Peyer's patch (tissue), 4 donors: ENCODE measurements around the gene HOXA6.

Experiments
- POLR2A ChIP-seq, 2 donors: fragments of 450-650 bp; IDR thresholded peaks; one replicate each; pipeline ENCODE4 v1.5.1; 2017; ENCODE audit warnings: antibody characterized with exemption in 2 of 2, mild to moderate bottlenecking in 2 of 2, moderate library complexity in 2 of 2
- TF ChIP-seq, protein P1 (sequence below), 6 experiments: fragments of 450-650 bp in 4 of 6; fragments of 200-600 bp in 2 of 6; sonication (generic) in 1 of 6; IDR thresholded peaks; one replicate each; pipeline ENCODE4 v1.5.1; 2017 to 2019; ENCODE audit warnings: antibody characterized with exemption in 6 of 6, mild to moderate bottlenecking in 3 of 6, moderate library complexity in 1 of 6

DNA sequence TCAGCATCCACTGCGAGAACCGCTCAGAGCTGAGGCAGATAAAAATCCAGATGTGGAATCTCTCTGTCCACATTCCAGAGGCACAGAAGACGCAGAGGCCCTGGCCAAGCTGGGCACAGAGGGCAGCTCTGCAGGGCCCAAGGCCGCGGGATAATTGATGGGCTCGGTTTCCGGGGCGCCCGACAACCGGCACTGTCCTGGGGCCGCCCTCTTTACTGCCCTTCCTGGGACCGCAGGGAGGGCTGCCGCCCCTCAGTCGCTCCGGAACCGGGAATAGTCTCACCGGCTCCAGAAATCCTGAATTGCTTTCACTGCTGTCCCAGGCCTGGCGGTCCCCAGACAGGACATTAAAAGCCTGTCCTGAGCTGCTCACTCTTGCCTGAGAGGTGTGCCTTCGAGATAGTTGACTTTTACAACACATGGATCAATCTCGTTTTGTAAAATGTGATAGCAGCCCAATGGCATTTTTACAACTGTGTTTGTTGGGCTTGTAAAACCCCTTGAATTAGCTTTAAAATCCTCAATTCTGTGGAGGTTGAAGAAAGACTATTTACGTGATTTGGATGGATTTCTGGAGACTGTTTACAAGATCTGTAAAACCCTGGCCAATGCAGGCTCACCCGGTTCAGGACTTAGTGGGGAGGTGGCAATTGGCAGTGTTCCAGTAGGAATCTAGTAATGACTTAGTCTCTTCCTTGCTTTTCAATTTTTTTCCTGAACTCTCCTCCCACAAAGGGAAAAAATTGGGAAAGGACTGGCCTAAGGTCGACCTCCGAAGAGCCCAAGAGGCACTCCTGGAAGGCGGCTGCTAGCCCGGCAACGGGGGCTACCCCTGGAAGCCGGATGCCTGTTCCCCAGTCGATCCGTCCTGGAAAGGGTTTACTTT lies 1.4 kb upstream of the HOXA6 start:
- TF ChIP-seq, protein P1, sequence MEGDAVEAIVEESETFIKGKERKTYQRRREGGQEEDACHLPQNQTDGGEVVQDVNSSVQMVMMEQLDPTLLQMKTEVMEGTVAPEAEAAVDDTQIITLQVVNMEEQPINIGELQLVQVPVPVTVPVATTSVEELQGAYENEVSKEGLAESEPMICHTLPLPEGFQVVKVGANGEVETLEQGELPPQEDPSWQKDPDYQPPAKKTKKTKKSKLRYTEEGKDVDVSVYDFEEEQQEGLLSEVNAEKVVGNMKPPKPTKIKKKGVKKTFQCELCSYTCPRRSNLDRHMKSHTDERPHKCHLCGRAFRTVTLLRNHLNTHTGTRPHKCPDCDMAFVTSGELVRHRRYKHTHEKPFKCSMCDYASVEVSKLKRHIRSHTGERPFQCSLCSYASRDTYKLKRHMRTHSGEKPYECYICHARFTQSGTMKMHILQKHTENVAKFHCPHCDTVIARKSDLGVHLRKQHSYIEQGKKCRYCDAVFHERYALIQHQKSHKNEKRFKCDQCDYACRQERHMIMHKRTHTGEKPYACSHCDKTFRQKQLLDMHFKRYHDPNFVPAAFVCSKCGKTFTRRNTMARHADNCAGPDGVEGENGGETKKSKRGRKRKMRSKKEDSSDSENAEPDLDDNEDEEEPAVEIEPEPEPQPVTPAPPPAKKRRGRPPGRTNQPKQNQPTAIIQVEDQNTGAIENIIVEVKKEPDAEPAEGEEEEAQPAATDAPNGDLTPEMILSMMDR (IDR thresholded peaks at IDR 0.05) = no peak
- peak in 1 of 2 donors; percentile 22 for TF ChIP-seq POLR2A (IDR thresholded peaks at IDR 0.05)
